ENCODE results near the gene DBP. TPM values are rescaled to one million over a fixed set of nuclear protein-coding genes. Genes with fewer than 3 reads are reported as not detected.

DBP gene
- total and polyA plus RNA-seq, 2 experiments from 2014 or later, result 5.7 to 6.3 TPM

GRCh38 chr19:48669903-48670668 lies 32.9 kb upstream of the DBP start (continued):
- TF ChIP-seq ZNF462 (CRISPR knock-in tag; IDR thresholded peaks at IDR 0.05) (no peak), ZNF331 (CRISPR knock-in tag; IDR thresholded peaks at IDR 0.05; ENCODE audit: low read depth) (no peak), ZNF114 (CRISPR knock-in tag; IDR thresholded peaks at IDR 0.05) (no peak), JUNB (IDR thresholded peaks at IDR 0.05; ENCODE audit: unreplicated experiment) (no peak), STAT1 (IDR thresholded peaks at IDR 0.05; ENCODE audit: unreplicated experiment) (no peak), CREB1 (CRISPR knock-in tag; IDR thresholded peaks at IDR 0.05; ENCODE audit: low read depth) (no peak), EZH2phosphoT487 (IDR thresholded peaks at IDR 0.05; ENCODE audit: unreplicated experiment) (no peak), REST (IDR thresholded peaks at IDR 0.05; ENCODE audit: unreplicated experiment) (no peak), POLR2AphosphoS5 (IDR thresholded peaks at IDR 0.05; ENCODE audit: low read depth) (no peak)

All from GM23338 (cell line).